Measurements from ENCODE around the gene NSUN7.

The NSUN7 gene

DNA sequence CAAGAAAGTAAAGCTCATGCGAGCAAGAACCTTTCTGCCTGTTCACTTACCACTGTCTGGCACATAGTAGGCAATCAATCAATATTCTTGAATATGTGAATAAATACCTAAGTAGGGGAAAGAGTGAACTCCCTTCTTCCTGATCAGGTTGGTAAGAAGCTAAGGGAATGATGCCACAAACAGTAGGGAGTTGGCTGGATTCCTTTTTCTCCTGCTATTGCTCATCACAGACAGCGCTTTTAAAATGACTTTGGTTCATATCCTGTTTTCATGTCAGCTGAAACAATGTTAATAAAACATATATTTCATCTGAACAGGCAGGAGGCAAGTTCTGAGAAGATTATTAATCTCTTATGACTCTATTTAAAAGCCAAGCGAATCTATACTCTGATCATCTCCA lies 99.2 kb downstream of the NSUN7 start:
- DNase-seq (ENCODE audit: low spot score) = peak; percentile 61

DNA sequence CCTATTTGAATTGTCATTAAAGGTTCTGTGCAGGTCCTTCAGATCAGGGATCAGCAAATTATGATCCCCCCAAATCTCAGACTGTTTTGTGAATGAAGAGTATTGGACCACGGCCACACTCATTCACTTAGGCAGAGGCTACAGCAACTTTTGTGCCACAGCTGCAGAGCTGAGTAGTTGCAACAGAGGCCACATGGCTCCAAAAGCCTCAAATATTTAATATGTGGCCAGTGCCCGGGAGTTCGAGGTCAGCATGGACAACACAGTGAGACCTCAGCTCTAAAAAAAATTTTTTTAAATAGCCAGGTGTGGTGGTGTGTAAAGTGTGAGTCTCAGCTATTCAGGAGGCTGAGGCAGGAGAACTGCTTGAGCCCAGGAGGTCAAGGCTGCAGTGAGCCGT lies 100.7 kb downstream of the NSUN7 start:
- no peak for DNase-seq (ENCODE audit: low spot score)

DNA sequence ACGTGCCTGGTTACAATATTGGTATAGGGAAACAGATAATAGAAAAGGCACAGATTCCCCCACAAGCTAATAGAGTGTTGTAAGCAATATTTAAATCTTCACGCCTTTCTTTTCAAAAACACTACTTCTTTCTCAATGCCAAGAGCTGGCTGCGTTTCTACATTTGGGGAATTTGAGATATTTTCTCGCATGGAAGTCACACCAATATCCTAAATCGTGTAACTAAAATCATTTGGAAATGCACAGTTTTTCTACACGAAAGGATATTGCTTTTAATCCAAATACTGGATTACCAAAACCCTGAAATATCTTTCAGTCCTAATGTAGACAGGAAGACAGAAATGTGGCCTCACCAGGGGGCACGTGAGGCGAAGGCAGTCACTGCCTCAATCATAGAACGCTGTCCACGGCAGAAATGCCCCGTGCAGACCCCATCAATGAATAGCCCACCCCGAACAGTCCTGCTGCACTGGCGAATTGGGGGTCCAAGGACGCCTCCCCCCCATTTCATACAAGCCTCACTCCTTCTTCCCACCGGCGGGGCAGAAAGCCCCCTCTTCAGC lies 106.6 kb downstream of the NSUN7 start:
- no peak for DNase-seq (ENCODE audit: low spot score)

GRCh38 chr4:40856840-40857362 lies 107.1 kb downstream of the NSUN7 start:
- peak; percentile 71 for DNase-seq (ENCODE audit: low spot score)

DNA sequence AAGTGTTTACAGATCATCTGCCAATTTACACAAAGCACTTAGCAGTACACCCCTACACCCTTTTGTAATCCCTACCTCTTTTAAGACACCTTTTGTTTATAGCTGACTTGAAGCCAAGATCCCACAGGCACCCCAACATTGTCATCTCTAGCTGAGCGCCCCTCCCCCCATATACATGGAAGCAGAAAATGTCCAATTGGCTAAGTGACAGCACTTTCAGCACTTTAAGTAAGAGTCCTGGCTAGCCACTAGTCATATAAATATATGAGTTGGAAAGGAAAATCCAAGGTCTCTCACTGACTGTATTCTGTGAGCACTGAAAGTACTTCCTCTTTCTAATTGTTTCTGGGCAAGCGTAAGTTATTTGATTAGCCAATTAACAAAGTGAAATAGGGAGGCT lies 108.2 kb downstream of the NSUN7 start:
- DNase-seq (ENCODE audit: low spot score) = no peak

- no peak for DNase-seq (ENCODE audit: low spot score)
These were observed 109.2 kb downstream of the NSUN7 start for GRCh38 chr4:40858962-40859361.

Measured in pons (tissue), 1 donor.